SW 1271 (cell line): ENCODE results near the gene POU1F1.
"Not testable (repeated sequence)": the region's sequence is repeated elsewhere in the genome, so short reads cannot be mapped to it uniquely, and the experiment has no call there.

ENCODE experiments used
- DNase-seq, 2 experiments: peaks; one replicate each; lab custom pipeline; 2025; lab: John Stamatoyannopoulos, UW

POU1F1 gene, protein sequence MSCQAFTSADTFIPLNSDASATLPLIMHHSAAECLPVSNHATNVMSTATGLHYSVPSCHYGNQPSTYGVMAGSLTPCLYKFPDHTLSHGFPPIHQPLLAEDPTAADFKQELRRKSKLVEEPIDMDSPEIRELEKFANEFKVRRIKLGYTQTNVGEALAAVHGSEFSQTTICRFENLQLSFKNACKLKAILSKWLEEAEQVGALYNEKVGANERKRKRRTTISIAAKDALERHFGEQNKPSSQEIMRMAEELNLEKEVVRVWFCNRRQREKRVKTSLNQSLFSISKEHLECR

DNA sequence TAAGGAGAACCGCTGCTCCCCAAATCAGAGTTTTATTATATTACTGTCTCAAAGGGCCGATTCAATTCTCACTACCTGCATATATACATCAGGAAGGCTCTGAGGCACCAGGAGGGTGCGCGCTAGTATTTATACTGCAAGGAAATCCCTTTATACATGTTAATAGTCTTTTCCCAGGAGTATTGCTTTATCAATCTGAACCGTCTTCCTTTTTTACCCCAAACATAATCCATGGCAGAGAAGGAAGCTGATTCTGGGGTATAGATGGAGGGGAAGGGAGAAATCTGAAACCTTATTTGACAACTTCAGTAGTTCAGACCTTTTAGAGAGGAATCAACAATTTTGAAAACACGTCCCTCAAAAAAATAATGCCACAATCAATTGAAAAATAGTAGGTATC is at the start of gene POU1F1:
TSS of gene POU1F1 (minus strand) at position 101 of the 400 bp plus-strand sequence. CDS start 122 bp downstream, outside the sequence.
- DNase-seq: no peak

- no peak for DNase-seq
Measured at GRCh38 chr3:87324609-87325008, 48.2 kb upstream of the POU1F1 start.

- no peak for DNase-seq
Measured at GRCh38 chr3:87320756-87321626, 44.6 kb upstream of the POU1F1 start.

DNA sequence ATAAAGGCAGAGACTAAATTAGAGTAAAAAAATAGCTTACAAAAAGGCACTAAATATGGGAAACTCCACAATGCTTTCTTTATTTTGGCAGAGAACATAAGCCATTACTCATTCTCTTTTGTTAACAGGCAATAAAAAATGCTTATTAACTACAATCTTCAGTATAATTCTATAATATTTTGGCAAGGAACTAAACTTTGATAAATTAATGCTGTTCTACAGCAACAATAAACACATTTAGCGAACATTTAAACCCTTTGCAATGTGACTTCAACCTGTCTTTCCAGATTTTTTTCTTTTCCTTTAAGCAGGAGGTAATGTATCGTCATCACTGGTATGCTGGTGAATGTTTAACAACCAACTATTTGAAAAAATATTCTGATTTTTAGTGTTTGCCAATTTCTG is 42.2 kb upstream of the POU1F1 start:
- DNase-seq: no peak

DNA sequence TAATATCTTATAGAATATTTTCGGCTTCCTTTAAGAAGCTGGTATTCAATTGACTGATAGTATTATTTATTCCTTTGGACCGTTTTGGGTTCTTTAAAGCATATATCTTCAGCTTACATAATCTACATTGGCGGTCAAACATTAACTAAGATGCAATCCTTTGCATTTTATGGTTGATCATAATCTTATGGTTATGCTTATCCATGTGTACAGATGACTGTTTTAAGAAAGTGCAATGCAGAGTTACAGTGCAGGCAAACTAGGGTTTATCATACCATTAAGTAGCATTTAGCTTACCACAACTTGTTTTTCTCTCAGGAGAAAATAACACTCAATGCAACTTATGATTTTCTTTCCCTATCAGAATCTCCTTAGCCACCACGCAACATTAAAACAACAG is 41.4 kb upstream of the POU1F1 start:
- no peak for DNase-seq

GRCh38 chr3:87313641-87314040 is 37.3 kb upstream of the POU1F1 start:
- no peak for DNase-seq

DNA sequence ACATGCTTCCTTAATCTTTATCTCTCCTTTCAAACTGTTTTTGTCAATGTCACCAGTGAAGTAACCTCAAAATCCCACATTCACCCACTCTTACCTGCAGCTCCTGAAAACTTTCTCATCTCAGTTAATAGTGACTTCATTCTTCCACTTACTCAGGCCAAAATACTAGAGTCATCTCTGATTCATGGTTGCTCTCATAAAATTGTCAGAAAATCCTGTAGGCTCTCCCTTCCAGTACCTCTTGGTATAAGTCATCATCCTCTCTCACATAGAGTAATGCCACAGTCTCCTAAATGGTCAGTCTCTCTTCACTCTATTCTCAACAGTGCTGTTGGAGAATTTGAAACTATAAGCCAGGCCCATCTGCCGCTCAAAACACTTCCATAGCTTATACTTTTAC is 34.9 kb upstream of the POU1F1 start:
- DNase-seq: no peak

GRCh38 chr3:87309601-87310000 is 33.2 kb upstream of the POU1F1 start:
- no peak for DNase-seq

DNA sequence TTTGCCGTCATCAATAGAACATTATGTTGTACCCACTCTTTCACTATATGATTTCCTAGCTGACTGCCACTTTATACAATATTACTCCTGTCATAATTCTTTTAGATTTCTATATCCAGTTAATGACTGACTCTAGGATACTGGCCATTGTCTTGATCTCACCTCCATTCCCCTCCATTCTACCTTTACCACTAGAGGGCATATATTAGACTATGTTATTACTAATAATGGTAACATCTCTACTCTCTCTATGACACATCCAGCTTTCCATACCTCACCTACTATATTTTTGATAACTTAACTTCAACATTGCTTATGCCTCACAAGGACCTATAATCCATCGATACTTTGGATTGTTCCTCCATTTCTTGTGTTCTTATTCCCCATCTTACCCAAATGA is 31.4 kb upstream of the POU1F1 start:
- DNase-seq: no peak

DNA sequence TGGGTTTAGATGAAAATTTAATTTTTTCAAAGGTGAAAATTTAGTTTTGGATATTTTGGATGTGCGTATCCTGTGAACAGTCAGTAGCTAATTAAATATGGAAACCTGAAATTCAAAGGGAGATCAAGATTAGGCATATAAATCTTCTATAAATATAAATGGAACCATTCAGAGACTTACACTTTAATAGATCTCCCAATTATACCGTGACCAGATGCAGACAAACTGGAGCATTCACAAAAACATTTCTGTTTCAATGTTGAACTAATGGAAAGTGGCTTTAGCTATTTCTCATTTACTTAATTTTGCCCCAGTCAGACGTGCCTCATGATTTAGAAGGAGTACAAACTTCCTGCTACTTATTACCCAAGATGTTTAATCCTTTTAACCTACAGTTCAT is 29.1 kb upstream of the POU1F1 start:
- no peak for DNase-seq

GRCh38 chr3:87305031-87305430 is 28.6 kb upstream of the POU1F1 start:
- DNase-seq: not testable (repeated sequence)

DNA sequence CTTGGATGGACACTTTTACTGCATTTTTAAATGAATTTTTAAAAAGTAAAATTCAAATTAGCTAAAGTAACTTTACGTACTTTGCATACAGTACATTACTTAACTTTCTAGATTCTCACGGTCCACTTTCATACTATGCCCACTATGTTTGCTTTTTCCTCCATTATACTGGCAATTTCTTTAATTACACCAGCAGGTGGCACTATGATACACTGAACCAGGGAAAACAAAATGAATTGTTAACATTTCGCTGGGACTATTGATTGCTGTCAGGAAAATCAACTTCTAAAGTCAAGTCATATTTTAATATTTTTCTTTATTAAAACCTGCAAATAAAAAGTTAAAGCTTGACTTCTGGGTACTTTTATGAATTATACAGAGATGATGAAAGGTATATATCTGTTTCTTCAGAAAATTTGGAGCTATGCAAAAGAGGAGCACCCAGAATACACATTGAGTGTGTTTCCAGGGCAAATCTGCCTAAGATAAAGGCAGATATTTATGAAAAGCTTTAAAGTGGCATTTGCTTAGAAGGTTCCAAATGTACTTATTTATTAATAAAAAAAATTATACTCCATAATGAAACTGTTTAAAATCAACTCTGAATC is 21.8 kb upstream of the POU1F1 start:
- peak in 1 of 2 experiments; percentile 33 for DNase-seq

DNA sequence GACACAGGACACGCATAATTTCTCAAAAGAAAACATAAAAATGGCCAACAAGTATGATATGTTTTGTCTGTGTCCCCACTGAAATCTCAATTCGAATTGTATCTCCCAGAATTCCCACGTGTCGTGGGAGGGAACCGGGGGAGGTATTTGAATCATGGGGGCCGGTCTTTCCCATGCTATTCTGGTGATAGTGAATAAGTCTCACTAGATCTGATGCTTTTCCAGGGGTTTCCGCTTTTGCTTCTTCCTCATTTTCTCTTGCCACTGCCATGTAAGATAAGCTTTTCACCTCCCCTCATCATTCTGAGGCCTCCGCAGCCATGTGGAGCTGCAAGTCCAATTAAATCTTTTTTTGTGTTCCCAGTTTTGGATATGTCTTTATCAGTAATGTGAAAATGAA is 12.1 kb upstream of the POU1F1 start:
- no peak for DNase-seq

DNA sequence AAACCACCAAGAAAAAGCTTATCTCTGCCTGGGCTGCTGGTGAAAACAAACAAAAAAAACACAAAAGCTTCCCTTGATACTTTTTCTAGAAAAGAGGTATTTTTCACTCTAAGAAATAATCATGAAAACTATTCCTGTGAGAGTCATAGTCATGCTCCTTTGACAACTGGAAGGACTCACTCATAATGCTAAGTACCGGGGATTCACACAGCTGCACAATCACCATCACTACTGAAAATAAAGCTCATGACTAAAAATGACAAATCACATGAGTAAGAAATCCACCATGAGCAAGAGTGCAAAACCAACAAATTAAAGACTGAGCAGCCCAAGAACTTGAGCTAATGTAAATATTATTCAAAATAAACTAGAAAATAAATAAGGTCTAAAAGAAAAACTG is 10.6 kb upstream of the POU1F1 start:
- no peak for DNase-seq

DNA sequence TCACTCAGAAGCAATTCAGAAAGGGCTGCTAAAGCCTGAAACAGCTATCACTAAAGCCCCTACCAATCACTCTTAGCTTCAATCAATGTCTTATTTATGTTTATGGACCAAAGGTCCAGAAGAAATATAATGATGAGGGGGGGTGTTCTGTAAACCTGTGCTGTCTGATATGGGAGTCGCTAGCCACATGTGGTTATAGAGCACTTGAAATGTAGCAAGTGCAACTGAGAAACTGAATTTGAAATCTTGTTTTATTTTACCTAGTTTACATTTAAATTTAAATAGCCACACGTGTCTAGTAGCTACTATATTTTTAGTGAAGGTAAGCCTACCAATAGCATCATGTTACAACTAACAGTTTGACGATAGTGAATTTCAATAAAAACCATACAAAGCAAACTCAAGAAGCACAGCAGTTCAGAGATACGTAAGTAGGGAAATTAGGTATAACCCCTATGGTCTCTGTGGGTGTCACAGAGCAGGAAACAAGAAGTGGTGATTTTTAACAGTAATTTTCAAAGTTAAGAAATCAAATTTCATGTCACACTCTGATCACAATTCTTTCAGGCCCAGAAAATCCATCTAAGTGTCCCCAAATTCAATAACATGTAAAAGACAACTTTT is 3.6 kb downstream of the POU1F1 start:
- no peak for DNase-seq

DNA sequence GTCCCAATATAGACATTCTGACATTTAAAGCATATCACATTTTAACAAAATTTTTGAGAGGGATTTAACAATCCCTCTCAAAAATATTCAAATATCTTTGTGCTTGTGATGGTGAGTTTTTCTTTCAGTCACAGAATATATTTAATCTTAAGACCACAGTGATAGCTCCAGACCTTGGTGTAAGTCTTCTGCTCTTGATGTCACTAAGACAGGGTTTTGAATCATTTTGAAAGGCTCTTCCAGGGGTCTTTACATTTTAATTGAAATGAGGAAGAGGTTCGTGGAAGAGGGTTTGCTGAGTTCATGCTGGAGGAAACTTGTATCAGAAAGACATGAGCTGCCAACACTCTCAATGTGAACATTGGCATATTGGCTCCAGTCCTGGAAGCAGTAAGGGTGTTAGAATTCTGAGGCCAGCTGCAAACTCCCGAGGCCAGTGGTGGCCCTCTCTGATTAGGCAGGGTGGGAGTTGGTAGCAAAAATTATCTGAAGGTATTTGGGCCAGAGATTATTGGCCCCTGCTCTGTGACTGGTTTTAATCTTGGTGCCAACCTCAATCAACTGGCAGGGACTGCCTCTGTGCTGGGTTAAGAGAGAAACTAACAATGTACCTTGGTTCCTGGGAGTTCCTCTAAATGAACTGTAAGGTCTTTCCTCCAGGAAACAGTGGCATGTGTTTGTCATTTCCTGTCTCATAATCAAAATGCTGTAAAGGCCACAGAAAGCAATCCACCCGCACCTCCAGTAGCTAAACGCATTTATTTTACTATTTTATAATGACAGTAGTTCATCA is 5.3 kb downstream of the POU1F1 start:
- no peak for DNase-seq

DNA sequence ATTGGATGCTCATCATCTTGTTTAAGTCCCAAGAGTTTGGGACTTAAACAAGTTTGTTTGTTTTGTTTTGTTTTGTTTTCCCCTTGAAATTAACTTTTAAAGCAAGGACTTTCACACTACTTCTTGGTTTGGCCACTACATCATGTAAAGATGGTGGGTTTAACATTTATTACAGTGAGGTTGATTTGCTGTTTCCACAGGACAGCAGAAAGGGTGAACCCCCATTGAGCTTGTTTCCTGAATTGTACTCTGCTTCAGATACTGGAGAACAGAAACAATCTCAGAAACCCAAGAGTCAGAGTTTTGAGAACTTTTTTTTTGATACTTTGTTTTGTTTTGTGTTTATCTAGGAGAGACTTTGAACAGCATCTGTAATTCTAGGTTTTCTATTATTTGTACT is 6.7 kb downstream of the POU1F1 start:
- no peak for DNase-seq

DNA sequence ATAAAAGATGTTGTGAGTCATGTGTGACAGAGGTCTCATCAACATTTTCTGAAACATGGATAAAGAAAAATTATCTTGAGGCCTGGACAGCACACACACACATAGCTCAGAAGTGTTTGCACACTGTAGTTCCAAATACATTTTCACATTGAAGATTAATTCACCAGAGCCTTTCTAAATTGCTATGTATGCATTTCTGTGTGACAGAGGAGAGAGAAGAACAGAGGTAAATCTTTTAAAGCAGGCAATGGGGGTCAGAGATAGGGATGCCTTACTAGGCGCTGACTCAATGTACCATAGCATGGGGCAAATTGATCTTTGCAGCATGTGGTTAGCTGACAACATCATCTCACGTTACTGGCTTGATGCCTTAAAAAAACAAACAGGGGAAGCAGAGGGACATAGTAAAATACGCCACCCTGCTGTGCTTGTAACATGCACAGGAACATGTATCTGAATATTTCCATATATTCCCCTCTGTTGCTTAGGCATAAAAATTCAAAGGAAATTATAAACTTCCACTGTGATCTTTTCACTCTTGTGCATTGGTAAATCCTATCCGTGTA is 7.7 kb downstream of the POU1F1 start:
- no peak for DNase-seq

GRCh38 chr3:87267953-87268645 is 8.3 kb downstream of the POU1F1 start:
- DNase-seq: no peak

DNA sequence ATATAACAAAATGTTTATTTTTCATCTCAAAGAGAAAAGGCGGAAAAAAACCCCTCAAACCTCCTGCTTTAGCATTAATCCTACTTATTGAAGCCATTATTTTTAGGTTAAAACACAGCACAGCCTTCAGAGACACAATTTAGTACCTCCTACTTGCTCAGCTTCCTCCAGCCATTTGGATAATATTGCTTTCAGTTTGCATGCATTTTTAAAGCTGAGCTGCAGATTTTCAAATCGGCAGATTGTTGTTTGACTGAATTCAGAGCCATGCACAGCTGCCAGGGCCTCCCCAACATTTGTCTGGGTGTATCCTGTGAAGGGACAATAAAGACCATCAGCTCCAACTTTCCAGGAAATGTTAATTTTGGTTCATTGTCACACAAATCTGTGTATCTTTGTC is 14.5 kb downstream of the POU1F1 start:
- no peak for DNase-seq

DNA sequence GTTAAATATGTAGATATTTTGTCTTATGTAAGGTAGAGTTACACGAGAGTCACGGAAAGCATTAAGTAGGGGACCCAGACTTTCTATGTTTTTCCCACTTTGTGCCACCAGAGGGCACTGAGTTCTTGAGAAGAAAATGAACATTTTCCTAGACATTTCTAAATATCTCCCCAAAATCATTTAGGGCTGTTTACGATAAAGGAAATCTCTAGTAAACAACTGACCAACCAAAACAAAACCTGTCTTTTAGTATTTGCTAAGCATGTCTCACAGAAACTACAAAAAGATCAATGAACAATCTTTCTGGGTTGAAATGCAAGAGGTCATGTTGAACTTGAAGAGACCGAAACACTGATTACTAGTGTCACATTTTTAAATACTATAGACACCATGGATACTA is 16.1 kb downstream of the POU1F1 start:
- DNase-seq: peak; percentile 0 to 31
